GM06990 (cell line): Measurements from ENCODE around the gene TSPAN4.

Source experiments
- DNase-seq: peaks from one replicate; pipeline ENCODE4 v3.0.0-alpha.2; 2011; ENCODE audit not compliant: insufficient read length; ENCODE audit errors: extremely low read depth
- H3K27me3 ChIP-seq: replicated peaks from 2 replicates; pipeline ENCODE4 v1.6.0; 2011; ENCODE audit warnings: low read length; ENCODE audit not compliant: control insufficient read depth, insufficient read depth
- H3K36me3 ChIP-seq: 2 replicates; pipeline ENCODE4 v1.5.1; 2011; ENCODE audit warnings: low read length; ENCODE audit not compliant: control insufficient read depth, insufficient read depth
- H3K4me3 ChIP-seq: replicated peaks from 2 replicates; pipeline ENCODE4 v1.5.1; 2011; ENCODE audit warnings: low read depth, mild to moderate bottlenecking, control low read depth, low read length
- CTCF ChIP-seq: IDR thresholded peaks from 2 replicates; pipeline ENCODE4 v1.5.1; 2011; ENCODE audit warnings: low read length, control low read depth, mild to moderate bottlenecking, inconsistent platforms; ENCODE audit not compliant: insufficient read depth, poor library complexity, severe bottlenecking

The TSPAN4 gene

DNA sequence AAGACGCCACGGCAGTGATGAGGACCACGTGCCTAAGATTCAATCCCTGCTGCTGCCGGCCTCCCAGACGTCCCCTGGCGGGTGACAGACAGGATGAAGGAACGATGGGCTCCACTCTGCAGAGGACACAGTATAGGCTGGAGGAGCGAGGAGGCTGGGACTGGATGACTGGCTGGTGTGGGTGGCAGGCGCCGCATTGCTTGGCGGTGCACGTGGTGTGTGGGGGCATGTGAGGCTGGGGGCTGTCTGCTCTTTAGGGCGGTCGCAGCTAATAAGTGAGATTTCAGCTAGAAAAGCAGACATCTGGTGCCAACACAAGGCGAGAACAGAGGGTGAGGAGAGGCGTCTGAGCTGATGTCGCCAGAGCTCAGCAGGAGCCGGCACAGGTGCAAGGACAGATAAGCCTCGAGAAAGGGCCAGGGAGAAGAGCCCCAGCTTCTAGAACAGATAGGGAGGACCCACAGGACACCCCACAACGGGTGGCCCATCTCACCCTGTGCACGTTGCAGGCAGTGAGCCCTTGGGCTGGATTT, 33.2 kb downstream of the TSPAN4 start:
- peaks cover 7% of the 10 kb centered on the region for H3K36me3 ChIP-seq
- TF ChIP-seq CTCF, result no peak
- H3K27me3 ChIP-seq, result no peaks in the 10 kb centered on the region
- no peak for DNase-seq
- H3K4me3 ChIP-seq, result no peak overlapping the region

- no peak for TF ChIP-seq CTCF
- H3K27me3 ChIP-seq, result no peaks in the 10 kb centered on the region
- peaks cover 7% of the 10 kb centered on the region for H3K36me3 ChIP-seq
- no peak for DNase-seq
- H3K4me3 ChIP-seq, result no peak overlapping the region
Observed at GRCh38 chr11:876545-876944, 33.9 kb downstream of the TSPAN4 start.

- no peak for TF ChIP-seq CTCF
Observed at GRCh38 chr11:877565-877964, 34.9 kb downstream of the TSPAN4 start.

GRCh38 chr11:880447-880846, 37.8 kb downstream of the TSPAN4 start:
- no peak for TF ChIP-seq CTCF
- Histone ChIP-seq H3K4me3 (no peak overlapping the region), H3K36me3 (peaks cover 11% of the 10 kb centered on the region), H3K27me3 (no peaks in the 10 kb centered on the region)
- DNase-seq, result no peak

More at GRCh38 chr11:877565-877964, 34.9 kb downstream of the TSPAN4 start:
- Histone ChIP-seq H3K27me3 (no peaks in the 10 kb centered on the region), H3K4me3 (no peak overlapping the region), H3K36me3 (peaks cover 7% of the 10 kb centered on the region)
- no peak for DNase-seq

DNA sequence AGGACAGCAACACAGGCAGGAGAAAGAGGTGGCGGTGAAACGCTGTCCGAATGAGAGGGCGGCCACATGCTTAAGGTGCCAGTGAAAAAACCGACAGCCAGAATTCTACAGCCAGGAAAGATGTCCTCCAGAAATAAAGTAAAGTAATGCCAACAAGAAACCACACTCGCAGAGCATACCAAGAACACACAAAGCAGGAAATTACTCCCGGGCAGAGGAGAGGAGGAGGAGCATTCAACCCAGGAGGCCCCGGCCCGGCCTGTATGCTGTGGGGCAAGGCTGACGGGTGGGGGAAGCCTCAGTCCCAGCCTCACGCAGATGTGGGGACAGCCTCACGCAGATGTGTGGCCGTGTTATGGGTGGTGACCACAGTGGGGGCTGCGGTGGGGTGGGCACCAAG, 39.9 kb downstream of the TSPAN4 start:
- no peak for TF ChIP-seq CTCF
- Histone ChIP-seq H3K36me3 (peaks cover 14% of the 10 kb centered on the region), H3K4me3 (no peak overlapping the region)

GRCh38 chr11:883527-883926, 40.9 kb downstream of the TSPAN4 start:
- no peak overlapping the region for H3K4me3 ChIP-seq
- H3K36me3 ChIP-seq, result peaks cover 15% of the 10 kb centered on the region
- no peaks in the 10 kb centered on the region for H3K27me3 ChIP-seq
- TF ChIP-seq CTCF, result no peak
- DNase-seq, result no peak

More for the DNA sequence above, 39.9 kb downstream of the TSPAN4 start:
- H3K27me3 ChIP-seq, result no peaks in the 10 kb centered on the region
- no peak for DNase-seq
